GM21447 (cell line): ENCODE data around the gene JAML.

Source experiments
- ATAC-seq: cut with Tn5 transposase; IDR thresholded peaks from one replicate; pipeline ENCODE4 v1.9.1; 2021; ENCODE audit not compliant: unreplicated experiment

JAML gene

DNA sequence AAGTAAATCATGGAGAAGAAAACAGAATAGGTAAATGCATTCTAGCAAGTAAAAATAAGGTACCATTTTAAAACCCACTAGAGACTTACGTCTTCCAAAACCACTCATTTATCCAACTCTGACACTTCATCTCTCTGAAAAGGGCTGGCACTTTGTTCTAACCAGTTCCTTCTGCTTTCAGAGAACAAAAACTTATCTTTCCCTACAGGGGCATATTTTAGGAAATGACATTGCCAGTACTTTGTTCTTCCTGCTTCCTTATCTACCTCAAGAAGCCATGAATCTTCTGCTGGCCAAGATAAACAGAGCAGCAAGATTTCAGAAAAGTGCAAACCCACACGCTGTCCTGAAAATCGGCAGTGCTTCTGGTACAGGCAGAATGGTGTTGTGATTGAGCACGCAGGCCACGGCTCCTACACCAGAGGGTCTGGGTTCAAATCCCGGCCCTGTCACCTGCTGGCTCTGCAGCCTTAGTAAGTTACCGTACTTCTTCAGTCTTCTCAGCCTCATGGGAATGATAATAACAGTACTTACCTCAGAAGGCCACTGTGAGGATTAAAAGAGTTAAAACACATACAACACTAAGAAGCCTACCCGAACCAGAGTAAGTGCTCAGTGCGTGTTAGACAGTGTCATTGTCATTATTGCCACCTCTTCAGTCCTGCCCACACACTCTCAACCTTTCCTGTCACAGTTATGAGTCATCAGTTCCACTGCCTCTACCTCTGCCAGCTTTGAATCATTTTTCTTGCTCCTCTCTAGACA lies 16.4 kb upstream of the JAML start:
- peak; percentile 91 for ATAC-seq

DNA sequence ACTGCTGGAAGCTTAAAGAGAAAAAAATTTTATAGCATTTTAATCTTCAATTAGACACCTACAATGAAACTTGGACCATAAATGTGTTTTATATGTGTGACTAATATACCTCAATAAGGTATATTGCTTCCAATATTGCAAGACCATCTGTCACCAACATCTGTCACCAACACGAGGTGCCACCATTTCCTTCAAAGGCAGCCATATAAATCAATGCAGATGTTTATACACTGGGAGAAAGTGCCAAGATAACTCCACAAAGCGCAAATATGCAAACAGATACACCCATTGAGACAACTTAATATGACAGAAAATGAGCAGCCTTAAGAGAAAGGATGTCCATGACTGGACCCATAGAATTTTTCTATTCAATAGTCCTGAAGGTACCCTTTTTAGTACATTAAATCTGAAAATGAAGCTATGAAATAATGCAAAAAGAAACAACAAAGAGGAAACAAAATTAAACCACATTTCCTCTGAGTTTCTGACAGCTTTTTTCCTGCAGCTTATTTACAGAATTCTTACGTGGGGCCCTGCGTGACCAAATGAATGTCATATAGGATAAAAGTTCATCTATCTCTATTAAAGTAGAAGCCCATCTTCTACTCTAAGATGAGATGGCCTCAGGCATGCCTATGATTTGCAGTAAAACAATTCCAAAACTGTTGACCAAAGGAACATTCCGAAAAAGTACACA lies 14.8 kb upstream of the JAML start:
- no peak for ATAC-seq

DNA sequence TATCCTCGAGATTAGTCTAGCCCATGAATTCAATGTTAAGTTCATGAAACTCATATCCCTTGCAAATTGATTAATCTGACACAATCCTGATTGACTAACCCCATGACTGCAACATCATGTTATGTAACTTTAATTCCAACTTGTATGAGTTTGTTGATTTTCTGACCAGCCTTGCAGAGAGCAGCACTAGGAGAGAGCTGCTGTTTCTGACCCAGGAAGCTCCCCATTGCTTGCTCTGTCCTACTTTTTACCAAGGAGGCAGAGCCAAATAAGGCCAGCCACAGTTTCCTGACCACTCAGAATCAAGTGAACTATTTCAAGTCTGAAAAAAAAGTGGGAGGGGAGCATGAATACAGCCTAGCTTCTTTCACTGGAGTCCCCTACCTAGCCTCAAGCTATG lies 14.1 kb upstream of the JAML start:
- no peak for ATAC-seq

DNA sequence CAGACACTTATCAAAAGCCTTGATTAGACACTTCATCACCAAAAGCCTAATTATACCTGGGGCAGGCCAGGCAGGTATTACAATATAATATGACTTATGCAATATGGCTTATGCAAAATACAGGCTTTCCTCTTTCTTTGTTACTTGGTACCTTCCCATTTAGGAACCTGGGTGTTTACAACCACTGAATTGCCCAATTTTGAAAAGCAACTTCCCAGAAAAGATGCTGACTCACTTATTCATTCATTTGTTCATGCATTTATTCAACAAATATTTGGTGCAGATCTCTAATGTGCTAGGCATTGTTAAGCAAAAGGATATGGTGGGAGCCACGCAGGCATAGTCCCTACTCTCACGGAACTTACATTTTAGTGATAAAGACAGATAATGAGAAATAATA lies 13.6 kb upstream of the JAML start:
- no peak for ATAC-seq

DNA sequence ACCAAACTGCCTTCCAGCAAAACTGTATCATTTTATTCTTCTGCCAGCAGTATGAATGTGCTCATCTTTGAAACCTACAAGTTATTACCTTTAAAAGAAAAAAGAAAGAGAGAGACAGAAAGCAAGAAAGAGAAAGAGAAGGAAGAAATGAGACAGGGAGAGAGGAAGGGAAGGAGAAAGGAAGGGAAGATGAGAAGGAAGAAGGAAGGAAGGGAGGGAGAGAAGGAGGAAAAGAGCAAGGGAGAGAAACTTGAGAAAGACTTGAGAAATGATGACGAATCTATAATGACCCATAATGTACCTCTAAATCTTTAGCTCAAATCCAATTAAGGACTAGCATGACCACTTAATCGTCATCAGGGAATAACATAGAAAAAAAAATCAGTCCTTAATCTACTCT lies 11.4 kb upstream of the JAML start:
- ATAC-seq, result no peak

DNA sequence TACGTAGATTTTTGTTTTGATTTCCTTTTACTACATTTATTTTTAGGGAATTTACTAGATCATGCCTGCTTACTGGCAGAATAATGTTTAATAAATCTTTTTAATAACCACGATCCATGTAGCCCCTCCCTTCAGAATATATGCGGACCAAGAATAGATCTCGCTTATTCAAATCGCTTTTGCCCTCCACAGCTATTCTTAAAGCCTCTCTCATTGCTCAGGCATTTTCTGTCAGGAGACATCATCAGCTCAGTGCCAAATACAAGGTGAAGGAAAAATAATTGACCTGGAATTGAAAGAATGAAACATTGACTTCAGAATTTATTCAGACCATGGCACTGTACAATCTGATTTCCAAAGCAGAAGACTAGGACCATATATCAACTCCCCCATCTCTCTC lies 10.0 kb upstream of the JAML start:
- no peak for ATAC-seq

DNA sequence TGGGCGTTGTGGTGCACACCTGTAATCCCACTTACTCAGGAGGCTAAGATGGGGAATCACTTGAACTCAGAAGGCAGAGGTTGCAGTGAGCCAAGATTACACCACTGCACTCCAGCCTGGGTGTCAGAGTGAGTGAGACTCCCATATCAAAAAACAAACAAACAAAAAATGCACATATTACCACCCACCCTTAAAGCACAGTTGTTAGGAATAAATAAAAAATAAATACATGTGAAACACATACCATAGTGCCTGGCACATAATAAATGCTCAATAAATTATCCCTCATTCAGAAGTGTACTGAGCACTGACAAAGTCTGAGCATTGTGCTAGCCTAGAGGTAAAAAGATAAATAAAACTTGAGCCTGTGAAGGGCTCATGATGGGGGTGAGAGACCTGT lies 9.0 kb upstream of the JAML start:
- ATAC-seq, result no peak

DNA sequence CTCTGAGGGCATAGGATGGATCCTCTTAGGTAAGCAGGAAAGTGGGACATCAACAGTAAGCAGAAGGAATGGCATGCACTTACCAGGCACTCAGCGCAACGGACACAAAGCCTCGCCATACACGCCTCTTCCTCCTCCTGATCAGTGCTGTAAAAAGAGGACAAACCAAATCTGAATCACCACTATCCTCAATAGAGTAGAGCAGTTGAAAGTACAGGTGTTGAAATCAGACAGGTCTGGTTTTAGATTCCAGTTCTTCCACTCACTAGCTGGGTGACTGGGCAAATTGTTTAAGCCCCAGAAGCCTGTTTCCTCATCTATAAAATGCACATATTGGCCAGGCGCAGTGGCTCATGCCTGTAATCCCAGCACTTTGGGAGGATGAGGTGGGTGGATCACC lies 8.6 kb upstream of the JAML start:
- no peak for ATAC-seq

DNA sequence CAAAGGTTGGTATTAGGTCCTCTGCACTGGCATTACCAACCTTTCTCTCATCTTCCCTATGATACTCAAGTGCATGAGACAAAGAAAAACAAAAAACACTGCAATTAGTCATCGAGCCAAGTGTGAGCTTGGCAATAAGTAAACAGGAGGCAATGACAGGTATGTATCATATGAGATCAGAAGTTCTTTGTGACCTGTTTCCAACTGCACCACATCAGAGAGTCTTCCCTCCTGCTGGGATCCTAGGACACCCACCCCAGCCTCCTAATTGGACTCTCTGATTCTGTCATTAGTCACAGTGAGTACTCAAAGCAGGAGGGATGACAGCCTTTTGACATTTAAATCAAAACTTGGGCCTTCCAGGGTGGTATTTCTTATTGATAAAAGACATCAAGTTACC lies 7.8 kb upstream of the JAML start:
- ATAC-seq, result no peak

DNA sequence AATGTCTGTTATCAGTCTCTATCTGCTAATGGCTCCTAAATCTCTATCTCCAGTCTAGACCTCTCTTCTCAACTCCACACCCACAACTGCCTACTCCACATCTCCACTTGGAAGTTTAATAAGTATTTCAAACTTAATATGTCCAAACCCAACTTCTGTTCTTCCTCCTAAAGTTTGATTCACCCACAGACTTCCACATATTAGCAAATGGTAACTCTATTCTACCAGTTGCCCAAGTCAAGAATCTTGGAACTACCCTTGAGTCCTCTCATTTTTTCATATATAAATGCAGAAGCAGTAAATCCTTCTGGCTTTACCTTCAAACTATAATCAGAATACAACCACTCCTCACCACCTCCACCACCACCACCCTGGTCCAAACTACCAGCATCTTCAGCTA lies 6.7 kb upstream of the JAML start:
- ATAC-seq, result no peak

DNA sequence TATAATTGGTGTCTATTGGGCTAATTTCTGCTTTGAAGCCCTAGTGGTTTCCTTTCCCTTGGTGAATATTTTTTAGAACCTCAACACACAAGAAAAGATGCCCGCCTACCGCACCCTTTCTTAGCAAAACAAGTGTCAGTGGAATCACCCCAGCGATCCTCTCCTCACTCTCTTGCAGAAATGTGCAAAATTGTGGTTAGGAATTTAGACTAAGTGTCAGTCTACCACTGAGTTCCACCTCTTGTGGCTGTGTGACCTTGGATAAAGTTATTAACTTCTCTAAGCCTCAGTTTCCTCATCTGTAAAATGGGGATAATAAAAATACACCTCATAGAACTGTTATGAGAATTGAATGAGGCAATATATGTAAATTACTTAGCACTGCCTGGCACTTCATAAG lies 5.3 kb upstream of the JAML start:
- no peak for ATAC-seq

DNA sequence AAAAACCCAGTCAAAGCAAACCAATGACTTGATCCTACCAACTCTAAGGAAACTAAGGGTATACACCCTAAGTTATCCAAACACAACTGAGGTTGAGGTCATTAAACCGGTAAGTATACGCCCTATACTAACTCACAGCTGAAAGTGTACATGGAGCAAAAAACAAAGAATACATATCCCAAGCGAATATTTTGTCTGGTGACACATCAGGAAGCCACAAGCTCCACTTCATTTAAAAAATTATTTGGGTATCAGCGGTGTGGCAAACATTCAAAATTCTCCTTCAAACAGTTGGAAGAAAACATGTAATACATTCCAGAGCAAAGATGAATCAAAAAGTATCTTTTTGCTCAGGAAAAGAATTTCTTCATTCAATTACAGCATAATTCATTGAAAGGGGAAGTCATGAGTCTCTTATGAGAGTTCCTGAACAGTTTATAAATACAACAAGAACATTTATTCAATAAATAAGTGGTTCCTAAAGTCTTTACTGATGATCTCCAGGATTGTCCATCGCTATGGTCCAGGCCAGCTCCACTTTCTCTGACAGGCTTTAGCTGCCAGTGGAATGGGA lies 4.5 kb upstream of the JAML start:
- no peak for ATAC-seq

DNA sequence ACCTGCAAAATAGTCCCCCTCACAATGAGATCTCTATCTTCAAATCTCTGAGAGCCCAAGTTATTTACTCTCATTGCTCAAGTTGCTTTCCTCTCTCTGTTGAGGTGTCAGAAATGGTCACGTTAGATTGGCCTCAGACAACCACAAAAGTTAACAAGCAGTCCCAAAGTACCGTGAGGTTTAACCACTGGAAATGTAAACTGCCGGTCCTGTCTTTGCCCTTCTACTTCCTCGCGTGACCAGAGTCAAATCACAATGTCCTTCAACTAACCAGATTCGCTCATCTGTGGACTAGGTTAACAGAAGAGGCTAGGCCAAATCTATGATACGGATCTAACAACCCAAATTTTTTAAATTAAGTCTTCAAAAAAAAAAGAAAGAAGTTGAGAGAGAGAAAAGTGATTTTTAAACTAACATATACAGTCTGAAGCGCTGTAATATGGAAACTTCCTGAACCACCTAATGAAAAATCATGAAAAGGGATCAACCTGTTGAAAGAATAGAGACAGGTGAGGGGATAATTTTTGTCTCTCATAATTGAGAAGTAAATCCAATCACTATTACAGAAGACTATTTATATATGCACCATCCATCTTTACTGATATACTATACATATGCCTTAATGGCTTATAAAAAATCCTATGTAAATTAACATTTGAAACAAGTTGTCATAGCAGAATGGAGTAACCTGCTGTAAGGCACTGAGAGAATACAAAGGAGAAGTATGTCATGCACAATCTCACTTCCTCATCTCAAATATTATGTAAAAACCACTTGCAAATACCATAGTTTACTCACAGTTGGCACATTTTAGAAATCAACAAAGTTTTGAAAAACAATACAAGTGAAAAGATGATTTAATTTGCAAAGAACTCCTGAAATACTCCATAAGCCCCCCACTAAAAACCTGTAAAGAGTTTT lies 3.3 kb upstream of the JAML start:
- peak; percentile 74 for ATAC-seq

DNA sequence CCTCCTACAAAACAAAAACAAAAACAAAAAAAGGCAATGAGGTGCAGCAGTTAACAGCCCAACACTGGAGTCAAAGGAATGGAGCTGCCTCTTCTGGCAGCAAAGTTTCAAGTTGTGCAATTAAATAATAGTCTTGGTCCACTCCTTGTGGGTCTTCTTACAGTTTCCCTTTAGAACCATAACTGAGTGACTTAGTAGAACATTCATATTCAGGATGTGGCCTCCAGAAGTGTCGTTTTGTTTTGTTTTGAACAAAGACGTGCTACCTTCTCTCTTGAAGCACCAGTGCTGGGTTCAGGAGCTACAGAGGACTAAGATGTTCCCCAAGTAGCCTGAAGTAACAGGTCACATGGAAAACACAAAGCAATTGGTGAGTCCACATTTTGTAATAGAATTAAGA lies 2.0 kb upstream of the JAML start:
- ATAC-seq, result no peak

DNA sequence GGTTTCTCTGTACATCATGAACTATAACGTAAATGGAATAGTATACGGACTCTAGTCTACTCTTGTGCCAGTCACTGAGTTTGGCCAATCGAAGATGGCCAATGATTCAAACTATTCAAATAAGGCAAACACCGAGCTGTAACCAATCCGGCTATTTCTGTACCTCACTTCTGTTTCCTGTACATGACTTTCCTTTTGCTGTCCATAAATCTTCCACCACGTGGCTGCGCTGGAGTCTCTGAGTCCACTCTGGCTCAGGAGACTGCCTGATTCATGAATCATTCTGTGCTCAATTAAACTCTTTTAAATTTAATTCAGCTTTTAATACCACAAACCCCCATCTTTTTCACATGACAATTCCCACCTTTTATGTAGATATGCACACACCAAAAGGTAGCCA lies 1.5 kb upstream of the JAML start:
- no peak for ATAC-seq

DNA sequence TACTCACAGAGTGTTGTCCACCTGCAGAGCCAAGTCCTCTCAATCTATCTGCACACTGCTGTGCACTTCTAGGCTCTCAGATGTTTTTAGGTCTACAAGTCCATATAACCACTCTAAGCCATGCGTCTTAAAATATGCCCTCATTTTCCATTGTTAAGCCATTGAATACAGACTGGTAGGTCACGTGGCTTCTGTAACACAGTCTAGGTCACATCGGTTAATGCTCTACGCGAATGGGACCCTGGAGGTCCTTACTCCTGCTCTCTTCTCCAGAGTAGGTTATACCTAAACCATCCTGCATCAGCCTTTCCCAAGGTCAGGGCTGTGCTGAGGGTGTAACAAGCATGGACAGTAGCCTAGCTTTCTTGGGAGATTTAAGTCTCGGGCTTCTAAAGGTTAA lies 819 bp downstream of the JAML start:
- no peak for ATAC-seq

DNA sequence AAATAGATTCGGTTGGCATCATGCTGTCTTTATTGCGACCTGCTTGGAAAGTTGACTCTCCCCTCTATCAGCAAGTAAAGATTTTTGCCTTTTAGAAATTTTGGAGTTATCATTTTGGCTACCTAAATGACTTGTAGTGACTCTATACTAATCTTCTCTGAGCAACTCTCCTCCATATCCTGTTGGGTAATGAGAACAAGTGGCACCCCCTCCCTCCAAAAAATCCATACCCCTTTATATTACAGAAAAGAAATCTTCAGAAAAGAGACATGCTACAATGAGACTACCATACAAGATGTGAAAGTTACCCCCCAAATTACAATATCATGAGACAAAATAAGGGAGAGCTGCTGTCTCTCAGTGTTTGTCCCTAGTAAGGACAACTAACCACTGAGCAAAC lies 1.2 kb downstream of the JAML start:
- ATAC-seq, result no peak

DNA sequence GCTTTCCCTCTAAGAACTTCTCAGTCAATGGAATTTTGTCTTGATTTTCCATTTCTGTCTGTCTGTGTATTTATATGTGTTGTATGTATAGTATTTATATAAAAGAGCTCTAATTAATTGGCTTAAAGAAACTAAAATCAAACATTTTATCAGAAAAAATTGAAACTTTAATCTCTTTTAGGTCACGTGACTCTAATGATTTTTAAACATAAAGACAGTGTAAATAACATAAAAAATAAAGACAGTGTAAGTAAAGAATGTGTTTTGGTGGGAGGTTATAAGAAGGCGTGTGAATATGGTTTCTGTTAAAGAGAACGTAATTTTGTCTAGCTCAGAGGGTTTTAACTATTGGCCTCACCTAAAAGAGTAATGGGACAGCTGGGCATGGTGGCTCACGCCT lies 2.4 kb downstream of the JAML start:
- no peak for ATAC-seq

DNA sequence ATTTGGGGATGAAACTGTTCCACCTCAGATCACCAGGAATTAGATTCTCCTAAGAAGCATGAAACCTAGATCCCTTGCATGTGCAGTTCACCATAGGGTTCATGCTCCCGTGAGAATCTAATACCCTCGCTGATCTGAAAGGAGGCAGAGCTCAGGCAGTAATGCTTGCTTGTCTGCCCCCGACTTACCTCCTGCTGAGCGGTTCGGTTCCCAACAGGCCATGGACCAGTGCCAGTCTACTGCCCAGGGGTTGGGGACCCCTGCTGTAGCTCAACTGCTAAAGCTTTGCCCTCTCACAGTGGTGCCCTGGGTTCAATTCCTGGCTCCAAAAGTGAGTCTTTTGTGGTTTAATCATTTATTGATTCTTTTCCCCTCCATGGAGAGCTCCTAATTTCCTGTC lies 3.4 kb downstream of the JAML start:
- ATAC-seq, result no peak

DNA sequence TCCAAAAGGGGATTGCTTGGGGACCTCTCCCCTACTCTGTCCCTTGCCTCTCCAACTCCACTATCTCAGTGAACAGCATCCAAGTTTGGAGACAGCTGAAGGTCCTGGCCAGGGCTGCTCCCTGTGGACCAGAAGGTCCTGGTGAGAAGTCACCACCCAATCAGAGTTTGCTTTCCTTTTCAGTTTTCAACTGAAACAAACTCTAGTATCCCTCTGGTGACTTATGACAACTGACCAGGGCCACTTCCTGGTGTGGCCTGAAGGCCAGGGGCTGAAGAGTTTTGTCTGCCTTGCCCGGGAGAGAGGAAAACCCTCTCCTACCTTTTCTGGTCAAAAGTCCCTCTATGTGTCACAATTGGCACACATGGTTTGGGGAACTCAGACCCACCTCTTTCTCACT lies 5.1 kb downstream of the JAML start:
- no peak for ATAC-seq

DNA sequence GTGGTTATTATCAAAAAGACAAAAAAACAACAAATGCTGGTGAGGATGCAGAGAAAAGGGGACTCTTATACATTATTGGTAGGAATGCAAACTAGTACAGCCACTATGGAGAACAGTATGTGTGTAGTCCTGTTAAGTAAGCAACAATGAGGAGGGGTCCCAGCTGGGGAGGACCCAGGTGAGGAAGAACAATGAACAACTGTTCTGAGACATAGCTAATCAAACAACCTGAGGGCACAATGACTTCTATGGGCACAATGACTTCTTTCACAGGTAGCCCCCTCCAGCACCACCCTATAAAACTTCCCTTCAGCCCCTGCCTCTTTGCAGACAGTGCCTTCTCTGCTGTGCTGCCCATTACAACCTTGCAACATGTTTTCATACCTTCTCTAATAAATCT lies 5.6 kb downstream of the JAML start:
- ATAC-seq, result no peak

DNA sequence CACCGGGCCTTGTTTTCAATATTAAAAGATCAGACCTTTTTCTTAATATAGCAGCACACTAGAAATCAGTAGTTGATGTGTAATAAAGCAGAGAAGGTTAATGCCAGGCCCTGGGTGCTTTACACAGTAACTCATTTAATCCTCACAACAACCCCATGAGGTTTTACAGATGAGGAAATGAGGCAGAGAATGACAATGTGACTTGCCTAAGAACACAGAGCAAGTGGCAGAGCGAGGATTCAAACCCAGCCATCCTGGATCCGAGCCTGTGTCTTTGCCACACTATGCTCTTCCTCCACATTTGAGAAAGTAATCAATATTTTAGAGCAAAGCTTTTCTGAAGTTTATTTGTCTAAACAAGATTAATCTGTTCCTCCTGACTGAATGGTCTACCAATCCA lies 7.2 kb downstream of the JAML start:
- ATAC-seq, result no peak
